Activated CD8-positive, alpha-beta memory T cell treated with anti-CD3 and anti-CD28 coated beads, Interleukin-2, amount 10 ng/mL, durations not matched to agents 7 days and 5 days (primary cell): ENCODE measurements around the gene KRTAP16-1. TPM values are rescaled to one million over a fixed set of nuclear protein-coding genes. Genes with fewer than 3 reads are reported as not detected.
A peak's percentile ranks its signal among the peaks of the same experiment; 100 is the strongest.

Experiments used
- ATAC-seq: fragments of 150-1000 bp; cut with Tn5 transposase; one replicate; pipeline ENCODE4 v1.10.0; 2021; ENCODE audit warnings: moderate library complexity
- CTCF ChIA-PET: fragments of 350-600 bp; sonication (Branson Sonifier 250); formaldehyde crosslinking; loops from one replicate; lab custom pipeline; 2021; ENCODE audit warnings: antibody characterized with exemption; lab: Charles Lee
- DNase-seq: peaks from one replicate; pipeline ENCODE4 v3.0.0-alpha.2; 2020
- H3K27ac Mint-ChIP-seq: one replicate; pipeline ENCODE4 v1.8.0; 2021; ENCODE audit warnings: mild to moderate bottlenecking, mixed read lengths
- H3K27me3 Mint-ChIP-seq: one replicate; pipeline ENCODE4 v1.8.0; 2021; ENCODE audit warnings: mixed read lengths
- H3K36me3 Mint-ChIP-seq: one replicate; pipeline ENCODE4 v1.8.0; 2021; ENCODE audit warnings: mild to moderate bottlenecking, mixed read lengths
- H3K4me1 Mint-ChIP-seq: one replicate; pipeline ENCODE4 v1.8.0; 2021; ENCODE audit warnings: mixed read lengths
- H3K4me3 Mint-ChIP-seq: one replicate; pipeline ENCODE4 v1.8.0; 2021; ENCODE audit warnings: mild to moderate bottlenecking, moderate library complexity, mixed read lengths
- H3K9me3 Mint-ChIP-seq: one replicate; pipeline ENCODE4 v1.8.0; 2022; ENCODE audit warnings: low read depth, mixed read lengths
- total RNA-seq, 2 experiments: library from RNA; stranded (reverse); gene quantifications; one replicate each; pipeline ENCODE4 v1.2.3, GENCODE V29; 2021

Gene KRTAP16-1
- total RNA-seq, 2 experiments from 2014 or later: not detected

DNA sequence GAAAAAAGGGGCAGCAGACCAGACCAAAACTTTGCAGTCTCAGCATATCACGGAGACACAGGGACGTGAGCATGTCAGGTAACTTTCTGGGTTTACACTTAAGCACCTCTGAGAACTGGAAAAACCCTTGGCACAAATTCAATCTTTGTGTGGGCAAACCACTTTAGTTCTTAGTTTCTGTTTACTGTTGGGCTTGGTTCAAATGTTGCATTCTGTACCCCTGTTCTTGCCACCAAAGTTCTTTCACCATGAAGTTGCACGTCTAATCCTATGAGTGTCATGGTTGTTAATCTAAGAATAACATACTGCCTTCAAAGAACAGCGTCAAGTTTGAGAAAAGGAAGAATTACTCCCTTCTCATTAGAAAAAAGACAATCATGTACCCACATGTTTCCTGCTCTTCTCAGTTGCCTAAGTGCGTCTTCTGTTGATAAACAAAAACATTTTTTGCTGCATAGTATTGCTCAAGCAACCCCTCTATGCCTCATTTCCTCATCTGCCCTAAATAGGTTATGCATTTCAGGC lies 29.9 kb upstream of the KRTAP16-1 start:
- CTCF ChIA-PET: interaction anchor here (1.2 to 2.6 kb wide), 8 partner anchors 10 to 327 kb away, joined by 3 to 10 read pairs (median 5); no protein-coding TSS in a partner anchor
- H3K36me3 Mint-ChIP-seq: peaks cover 18% of the 10 kb centered on the region
- H3K27ac Mint-ChIP-seq: peak overlapping the region; percentile 56
- H3K9me3 Mint-ChIP-seq: peaks cover 8% of the 10 kb centered on the region
- peak; percentile 46 for DNase-seq
- H3K4me3 Mint-ChIP-seq: no peak overlapping the region
- peaks cover 2% of the 10 kb centered on the region for H3K27me3 Mint-ChIP-seq
- peak; percentile 41 for ATAC-seq
- H3K4me1 Mint-ChIP-seq: peaks cover 51% of the 10 kb centered on the region

DNA sequence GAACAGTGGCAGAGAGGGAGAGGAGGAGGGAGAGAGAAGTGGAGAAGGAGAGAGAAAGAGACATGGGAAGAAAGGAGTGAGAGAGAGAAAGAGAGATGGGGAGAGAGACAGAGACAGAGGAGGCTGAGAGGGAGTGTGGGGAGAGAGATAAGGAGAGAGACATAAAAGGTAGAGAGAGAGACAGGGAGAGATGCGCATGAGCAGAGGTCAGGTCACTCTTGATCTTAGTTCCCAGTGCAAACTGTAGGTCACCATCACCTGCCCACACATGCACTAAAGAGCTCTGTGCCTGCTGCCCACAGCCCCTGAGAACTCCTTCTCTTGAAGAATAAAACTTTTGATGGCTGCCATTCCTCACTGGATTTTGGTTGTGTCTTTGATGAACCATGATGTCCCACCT lies 26.6 kb upstream of the KRTAP16-1 start:
- ATAC-seq (no peak), DNase-seq (peak; percentile 21)
- H3K9me3 Mint-ChIP-seq: no peaks in the 10 kb centered on the region
- no peak overlapping the region for H3K4me3 Mint-ChIP-seq
- peaks cover 2% of the 10 kb centered on the region for H3K27me3 Mint-ChIP-seq
- CTCF ChIA-PET: no interaction called here
- no peak overlapping the region for H3K27ac Mint-ChIP-seq
- no peaks in the 10 kb centered on the region for H3K36me3 Mint-ChIP-seq
- H3K4me1 Mint-ChIP-seq: peaks cover 37% of the 10 kb centered on the region

DNA sequence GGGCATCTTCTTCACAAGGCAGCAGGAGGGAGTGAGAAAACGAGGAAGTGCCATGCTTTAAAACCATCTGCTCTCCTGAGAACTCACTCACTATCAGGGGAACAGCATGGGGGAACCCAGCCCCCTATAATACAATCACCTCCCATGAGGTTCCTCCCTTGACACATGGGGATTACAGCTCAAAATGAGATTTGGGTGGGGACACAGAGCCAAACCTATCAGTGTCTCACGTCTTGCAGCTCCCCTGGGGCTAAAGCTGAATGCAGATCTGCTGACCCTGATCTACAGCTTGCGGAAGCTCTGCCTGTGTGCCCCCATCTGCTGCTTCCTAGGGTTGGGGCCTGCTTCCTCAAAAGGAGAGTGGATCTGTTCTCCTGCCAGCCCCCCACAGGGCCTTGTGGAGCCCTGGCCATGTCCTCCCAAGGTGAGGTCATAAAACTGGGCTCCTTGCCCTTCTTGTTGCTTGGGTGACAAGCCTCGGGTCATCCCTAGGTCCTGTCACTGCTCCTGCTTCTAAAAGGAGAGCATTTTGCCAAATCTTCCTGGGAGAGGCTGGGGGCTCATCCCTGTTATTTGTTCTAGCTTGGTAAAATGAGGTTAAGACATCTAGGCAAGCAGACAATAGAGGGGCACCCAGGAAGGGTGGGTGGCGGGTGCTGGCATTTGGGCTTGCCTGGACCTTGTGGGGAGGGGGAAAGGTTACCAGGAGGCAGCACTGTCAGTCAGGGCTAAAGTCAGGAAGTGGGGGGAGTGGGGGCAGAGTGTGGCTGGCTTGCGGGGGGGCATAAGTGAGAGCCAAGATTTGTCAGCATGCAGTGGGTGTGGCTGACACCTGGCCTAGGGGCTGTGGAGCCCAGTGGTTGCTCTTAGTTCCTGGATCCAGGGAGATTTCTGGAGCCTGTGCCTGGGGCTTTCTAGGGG lies 25.5 kb upstream of the KRTAP16-1 start:
- Mint-ChIP-seq H3K27ac (no peak overlapping the region), H3K36me3 (no peaks in the 10 kb centered on the region), H3K27me3 (peaks cover 2% of the 10 kb centered on the region), H3K4me3 (no peak overlapping the region), H3K9me3 (no peaks in the 10 kb centered on the region), H3K4me1 (peaks cover 26% of the 10 kb centered on the region)
- ATAC-seq (no peak), DNase-seq (peak; percentile 34)
- CTCF ChIA-PET: no interaction called here

DNA sequence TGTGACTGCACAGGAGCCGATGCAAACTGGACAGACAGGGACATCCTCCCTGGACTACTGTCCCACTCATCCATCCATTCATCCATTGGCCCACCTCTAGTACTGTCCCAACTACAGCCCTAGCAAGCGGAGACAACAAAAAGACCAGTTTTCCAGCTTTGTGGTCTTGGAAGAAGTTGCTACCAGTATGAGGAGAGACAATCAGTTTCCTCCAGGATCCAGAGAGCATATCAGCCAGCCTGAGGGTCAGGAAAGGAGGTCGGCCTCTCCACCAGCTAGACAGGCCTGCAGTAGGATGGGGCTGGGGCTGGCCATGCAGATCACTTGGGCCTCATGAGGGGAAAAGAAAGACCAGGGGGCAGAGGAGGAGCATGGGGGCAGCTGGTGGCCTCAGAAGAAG lies 24.7 kb upstream of the KRTAP16-1 start:
- Mint-ChIP-seq H3K4me3 (no peak overlapping the region), H3K36me3 (no peaks in the 10 kb centered on the region), H3K4me1 (peaks cover 18% of the 10 kb centered on the region), H3K27me3 (peaks cover 2% of the 10 kb centered on the region), H3K27ac (no peak overlapping the region), H3K9me3 (no peaks in the 10 kb centered on the region)
- no peak for ATAC-seq
- DNase-seq: peak; percentile 26
- CTCF ChIA-PET: interaction anchor here (0.7 kb wide), 1 partner anchor 315 kb away, joined by 3 read pairs; no protein-coding TSS in a partner anchor

DNA sequence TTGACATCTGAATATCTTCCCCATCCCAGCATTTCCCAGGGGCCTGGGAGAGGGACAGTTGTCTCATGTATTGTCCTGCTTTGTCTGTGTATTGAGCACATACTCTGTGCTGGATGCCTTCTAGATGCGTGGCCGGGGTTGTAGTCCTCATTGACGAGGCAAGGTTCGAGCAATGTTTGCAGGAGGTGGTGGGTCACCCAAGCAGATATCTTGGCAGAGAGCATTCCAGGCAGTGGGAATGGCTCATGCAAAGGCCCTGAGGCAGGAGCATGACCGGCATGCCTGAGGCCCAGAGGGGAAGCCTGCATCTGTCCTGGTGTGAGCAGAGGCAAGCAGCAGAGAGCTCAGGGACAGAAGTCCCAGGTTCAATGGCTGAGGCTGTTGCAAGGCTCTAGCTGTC lies 24.0 kb upstream of the KRTAP16-1 start:
- no peak for ATAC-seq
- Mint-ChIP-seq H3K4me1 (peaks cover 15% of the 10 kb centered on the region), H3K27me3 (no peaks in the 10 kb centered on the region), H3K27ac (no peak overlapping the region), H3K36me3 (no peaks in the 10 kb centered on the region), H3K9me3 (no peaks in the 10 kb centered on the region), H3K4me3 (no peak overlapping the region)
- peak; percentile 22 for DNase-seq
- CTCF ChIA-PET: interaction anchor here (0.7 to 1.4 kb wide), 2 partner anchors 11 to 315 kb away, joined by 3 to 5 read pairs; no protein-coding TSS in a partner anchor

DNA sequence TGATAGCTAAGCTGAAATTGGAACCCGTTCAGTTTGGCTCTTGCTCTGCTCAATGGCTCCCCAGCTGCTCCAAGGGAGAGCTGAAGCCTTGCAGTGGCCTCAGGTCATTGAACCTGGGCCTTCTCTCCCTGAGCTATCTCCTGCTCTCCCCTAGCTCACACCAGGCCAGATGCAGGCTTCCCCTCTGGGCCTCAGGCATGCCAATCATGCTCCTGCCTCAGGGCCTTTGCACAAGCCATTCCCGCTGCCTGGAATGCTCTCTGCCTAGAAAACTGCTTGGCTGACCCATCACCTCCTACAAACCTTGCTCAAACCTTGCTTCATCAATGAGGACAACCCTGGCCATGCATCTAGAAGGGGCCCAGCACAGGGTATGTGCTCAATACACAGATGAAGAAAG lies 23.1 kb upstream of the KRTAP16-1 start:
- Mint-ChIP-seq H3K27me3 (no peaks in the 10 kb centered on the region), H3K4me3 (no peak overlapping the region), H3K9me3 (no peaks in the 10 kb centered on the region), H3K4me1 (peaks cover 12% of the 10 kb centered on the region), H3K36me3 (no peaks in the 10 kb centered on the region), H3K27ac (no peak overlapping the region)
- DNase-seq (peak; percentile 25), ATAC-seq (no peak)
- CTCF ChIA-PET: interaction anchor here (1.4 kb wide), 1 partner anchor 10 kb away, joined by 5 read pairs; no protein-coding TSS in a partner anchor

DNA sequence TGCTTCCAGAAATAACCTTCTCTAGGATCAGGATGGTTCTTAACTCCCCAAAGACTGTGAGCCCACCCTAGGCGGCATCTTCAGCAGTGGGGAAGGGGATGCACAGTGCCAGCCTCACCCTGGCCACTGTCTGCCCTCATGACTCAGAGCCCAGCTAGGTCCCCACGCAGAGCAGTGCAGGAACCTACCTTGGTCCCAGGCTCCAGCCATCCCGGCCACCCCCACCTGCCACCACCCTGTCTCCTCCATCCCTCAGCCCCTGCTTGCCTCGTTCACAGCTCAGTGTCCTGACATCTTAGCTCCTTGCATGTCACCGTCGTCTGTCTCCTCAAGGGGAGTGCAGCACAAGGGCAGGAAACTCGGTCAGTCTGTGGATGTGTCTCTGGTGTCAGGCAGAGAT lies 22.5 kb upstream of the KRTAP16-1 start:
- Mint-ChIP-seq H3K27me3 (no peaks in the 10 kb centered on the region), H3K36me3 (no peaks in the 10 kb centered on the region), H3K27ac (no peak overlapping the region), H3K4me1 (peaks cover 15% of the 10 kb centered on the region), H3K9me3 (no peaks in the 10 kb centered on the region), H3K4me3 (no peak overlapping the region)
- ATAC-seq (no peak), DNase-seq (peak; percentile 28)
- CTCF ChIA-PET: interaction anchor here (1.4 to 1.9 kb wide), 2 partner anchors 9 to 218 kb away, joined by 5 to 6 read pairs; no protein-coding TSS in a partner anchor

DNA sequence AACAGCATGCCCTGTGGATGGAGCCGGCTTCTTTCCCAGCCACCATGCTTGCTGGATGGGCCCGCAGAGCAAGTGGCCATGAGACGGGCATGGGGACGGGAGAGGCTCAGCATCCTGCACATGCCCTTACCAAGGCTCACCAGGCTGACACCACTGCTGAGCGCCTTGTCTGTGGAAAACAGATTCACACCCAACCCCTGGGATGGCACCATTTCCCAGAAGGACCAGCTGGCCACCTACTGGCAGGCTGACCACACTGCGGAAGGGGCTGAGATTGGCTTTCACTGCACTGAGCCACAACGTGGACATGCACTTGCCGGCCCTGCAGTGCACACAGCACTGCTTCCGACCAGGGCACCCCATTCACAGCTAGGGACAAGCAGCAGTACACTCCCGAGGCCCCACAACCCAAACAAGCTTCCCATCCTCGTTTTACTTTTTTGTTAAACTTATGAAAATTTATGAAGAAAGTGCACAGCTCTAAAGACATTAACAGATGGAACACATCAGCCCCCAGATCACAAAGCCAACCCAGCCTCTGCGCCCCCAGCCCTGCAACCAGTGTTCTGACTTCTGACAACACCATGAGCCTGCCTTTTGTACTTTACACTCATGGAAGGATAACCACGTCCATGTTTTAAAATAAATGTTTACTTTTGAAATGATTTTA lies 20.3 kb upstream of the KRTAP16-1 start:
- H3K27ac Mint-ChIP-seq: no peak overlapping the region

DNA sequence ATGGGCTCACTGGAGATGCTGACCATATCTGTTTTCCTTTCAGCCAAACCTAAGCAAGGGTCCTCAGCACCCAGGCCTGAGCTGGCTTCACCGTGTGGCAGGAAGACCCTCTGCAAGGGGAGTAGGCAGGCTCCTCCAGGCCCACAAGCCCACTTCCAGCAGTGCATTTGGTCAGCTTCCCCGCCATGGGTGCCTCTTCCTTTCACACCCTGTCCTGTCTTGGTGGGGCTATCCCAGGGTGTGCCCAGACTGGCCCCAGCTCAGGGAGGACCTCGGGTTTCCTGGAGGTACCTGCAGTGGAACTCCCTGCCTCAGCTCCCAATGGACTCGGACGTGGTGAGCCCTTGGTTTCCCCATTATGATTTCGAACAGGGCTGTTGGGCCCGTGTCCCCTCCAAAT lies 19.1 kb upstream of the KRTAP16-1 start:
- Mint-ChIP-seq H3K27me3 (no peaks in the 10 kb centered on the region), H3K9me3 (no peaks in the 10 kb centered on the region), H3K27ac (no peak overlapping the region), H3K36me3 (no peaks in the 10 kb centered on the region), H3K4me1 (peaks cover 5% of the 10 kb centered on the region), H3K4me3 (no peak overlapping the region)
- CTCF ChIA-PET: interaction anchor here (0.7 to 1.7 kb wide), 3 partner anchors 9 to 20 kb away, joined by 3 to 6 read pairs (median 4); partner anchors contain the start of gene KRTAP16-1
- ATAC-seq (no peak), DNase-seq (peak; percentile 31)

More for the DNA sequence above, 20.3 kb upstream of the KRTAP16-1 start:
- peaks cover 9% of the 10 kb centered on the region for H3K4me1 Mint-ChIP-seq
- CTCF ChIA-PET: interaction anchor here (0.9 to 1.7 kb wide), 5 partner anchors 8 to 106 kb away, joined by 3 to 6 read pairs (median 4); partner anchors contain the start of gene KRTAP16-1
- no peaks in the 10 kb centered on the region for H3K36me3 Mint-ChIP-seq
- H3K9me3 Mint-ChIP-seq: no peaks in the 10 kb centered on the region
- peak; percentile 44 for DNase-seq
- peak; percentile 23 for ATAC-seq
- H3K27me3 Mint-ChIP-seq: no peaks in the 10 kb centered on the region
- H3K4me3 Mint-ChIP-seq: no peak overlapping the region

DNA sequence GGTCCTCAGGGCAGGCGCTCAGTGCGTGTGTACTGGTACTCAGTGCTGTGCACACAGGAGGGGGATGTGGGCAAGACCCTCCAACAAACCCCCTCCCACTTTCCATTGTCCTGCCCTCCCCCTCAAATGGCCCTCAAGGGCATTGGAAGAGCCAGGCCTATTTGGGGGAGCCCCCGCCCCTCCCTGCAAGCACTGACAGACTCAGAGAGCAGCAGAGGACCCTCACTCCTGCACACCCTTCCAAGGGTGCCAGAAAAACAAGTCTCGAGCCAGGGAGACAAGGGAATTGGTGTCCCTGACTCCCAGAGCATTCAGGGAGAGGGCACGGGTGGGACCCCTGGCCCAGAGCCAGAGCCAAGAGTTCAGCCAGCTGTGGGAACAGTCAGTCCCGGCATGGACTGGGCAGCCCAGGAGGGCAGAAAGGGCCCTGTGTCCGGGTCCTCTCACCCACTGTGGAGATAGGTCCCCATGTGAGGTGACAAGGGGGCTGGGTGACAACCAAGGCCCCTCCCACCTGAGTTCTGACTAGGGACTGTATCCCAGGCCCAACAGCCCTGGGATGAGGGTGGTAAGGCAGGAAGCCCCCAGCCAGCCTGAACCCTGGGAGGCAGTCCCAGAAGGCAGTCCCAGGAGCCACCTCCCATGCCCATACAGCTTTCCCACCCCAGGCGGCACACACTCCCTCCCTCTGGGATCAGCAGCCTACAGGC lies 18.5 kb upstream of the KRTAP16-1 start:
- peak; percentile 29 for DNase-seq
- H3K36me3 Mint-ChIP-seq: no peaks in the 10 kb centered on the region
- no peak overlapping the region for H3K27ac Mint-ChIP-seq
- no peaks in the 10 kb centered on the region for H3K27me3 Mint-ChIP-seq
- CTCF ChIA-PET: interaction anchor here (0.7 kb wide), 1 partner anchor 12 kb away, joined by 3 read pairs; no protein-coding TSS in a partner anchor
- H3K4me3 Mint-ChIP-seq: no peak overlapping the region
- H3K9me3 Mint-ChIP-seq: no peaks in the 10 kb centered on the region
- ATAC-seq: no peak
- peaks cover 5% of the 10 kb centered on the region for H3K4me1 Mint-ChIP-seq

DNA sequence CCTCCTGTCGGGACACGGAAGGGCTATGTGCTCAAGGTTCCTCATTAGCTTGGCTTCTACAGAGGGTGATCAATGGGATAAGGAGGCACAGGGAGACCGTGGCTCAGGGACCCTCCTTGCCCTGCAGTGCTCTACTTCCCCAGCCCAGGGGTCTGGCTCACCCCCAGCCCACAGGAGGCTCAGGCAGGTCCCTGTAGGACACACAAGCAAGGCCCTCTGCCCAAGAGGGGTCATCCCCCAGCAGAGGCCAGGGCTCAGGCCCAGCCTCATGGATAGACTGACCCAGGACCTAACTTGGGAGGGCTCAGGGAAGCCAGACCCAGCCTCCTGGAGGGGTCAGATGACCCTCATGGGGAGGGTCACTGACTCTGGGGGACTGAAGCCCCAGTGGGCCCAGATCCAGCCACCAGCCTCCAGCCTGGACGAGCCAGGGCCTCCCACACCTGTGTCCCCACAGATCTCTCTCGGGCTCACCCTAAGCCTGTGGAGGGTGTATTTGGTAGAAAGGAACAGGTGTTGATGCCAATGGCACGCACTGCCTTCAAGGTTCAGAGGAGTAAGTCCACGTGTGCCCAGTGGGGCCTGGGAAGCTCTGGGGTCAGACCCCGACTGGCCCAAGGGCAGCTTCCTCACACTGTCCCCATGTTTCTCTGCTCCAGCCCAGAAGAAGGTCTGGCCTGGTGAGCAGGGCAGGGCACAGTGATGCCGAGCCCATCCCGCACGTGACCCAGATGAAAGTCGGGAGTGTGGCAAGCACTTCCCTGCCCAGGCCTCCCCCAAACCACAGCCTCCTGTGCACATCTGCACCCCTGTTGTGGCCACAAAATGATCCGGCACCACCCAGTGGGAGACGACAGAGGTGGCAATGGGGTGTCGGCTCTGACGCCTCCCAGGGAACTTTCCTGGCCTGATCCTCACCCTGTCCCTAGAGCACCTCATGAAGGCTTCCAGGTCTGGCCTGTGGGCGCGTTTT lies 17.4 kb upstream of the KRTAP16-1 start:
- Mint-ChIP-seq H3K36me3 (no peaks in the 10 kb centered on the region), H3K9me3 (no peaks in the 10 kb centered on the region), H3K4me1 (peaks cover 5% of the 10 kb centered on the region), H3K4me3 (no peak overlapping the region), H3K27ac (no peak overlapping the region), H3K27me3 (no peaks in the 10 kb centered on the region)
- DNase-seq (peak; percentile 38), ATAC-seq (no peak)
- CTCF ChIA-PET: no interaction called here

DNA sequence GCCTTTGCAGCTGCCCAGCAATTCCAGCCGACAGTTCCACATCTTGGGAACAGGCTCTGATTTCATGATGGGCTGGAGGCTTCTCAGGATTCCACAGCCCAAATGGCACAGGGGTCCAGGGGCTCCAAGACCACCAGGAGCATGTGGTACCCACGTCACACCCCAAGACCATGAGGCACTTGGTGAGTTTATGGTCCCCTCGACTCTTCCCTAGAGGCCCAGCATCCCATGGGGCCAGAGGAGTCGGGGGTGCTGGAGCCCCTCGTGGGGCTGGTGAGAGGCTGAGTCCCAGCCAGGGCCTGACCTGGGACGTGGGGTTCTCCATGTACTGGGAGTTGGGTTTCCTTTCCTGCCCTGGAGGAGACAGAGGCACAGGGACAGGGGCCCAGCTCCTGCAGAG lies 16.5 kb upstream of the KRTAP16-1 start:
- Mint-ChIP-seq H3K9me3 (peaks cover 2% of the 10 kb centered on the region), H3K4me3 (no peak overlapping the region), H3K36me3 (no peaks in the 10 kb centered on the region), H3K4me1 (peaks cover 5% of the 10 kb centered on the region), H3K27ac (no peak overlapping the region), H3K27me3 (no peaks in the 10 kb centered on the region)
- no peak for ATAC-seq
- CTCF ChIA-PET: no interaction called here
- DNase-seq: peak; percentile 32
